Measurements from ENCODE around the gene TNFAIP3. TPM values are rescaled to one million over a fixed set of nuclear protein-coding genes. Genes with fewer than 3 reads are reported as not detected.

The TNFAIP3 gene
- total RNA-seq, 2 donors from 2014 or later, result 4,032 to 4,607 TPM

- no peaks in the 10 kb centered on the region for H3K9me3 ChIP-seq (ENCODE audit: control insufficient read depth, low read length, poor library complexity, severe bottlenecking)
- H3K27me3 Mint-ChIP-seq, result no peaks in the 10 kb centered on the region
- ATAC-seq (no peak), DNase-seq (no peak)
- H3K4me1 Mint-ChIP-seq, result peaks cover 32% of the 10 kb centered on the region
- no peak overlapping the region for H3K4me3 Mint-ChIP-seq
- no peaks in the 10 kb centered on the region for H3K36me3 Mint-ChIP-seq (ENCODE audit: low read depth)
- peak overlapping the region; percentile 90 for H3K27ac Mint-ChIP-seq
These were observed 58.2 kb downstream of the TNFAIP3 start for GRCh38 chr6:137925141-137925698.

- peak overlapping the region; percentile 3 for H3K4me3 Mint-ChIP-seq
- ATAC-seq, result no peak
- no peak for DNase-seq
- H3K36me3 Mint-ChIP-seq (ENCODE audit: low read depth), result no peaks in the 10 kb centered on the region
- H3K4me1 Mint-ChIP-seq, result peaks cover 32% of the 10 kb centered on the region
- no peaks in the 10 kb centered on the region for H3K27me3 Mint-ChIP-seq
- H3K27ac Mint-ChIP-seq, result peak overlapping the region; percentile 90
- no peaks in the 10 kb centered on the region for H3K9me3 ChIP-seq (ENCODE audit: control insufficient read depth, low read length, poor library complexity, severe bottlenecking)
These were observed 59.2 kb downstream of the TNFAIP3 start for GRCh38 chr6:137926207-137926731.

GRCh38 chr6:137926985-137927384 lies 59.9 kb downstream of the TNFAIP3 start:
- Mint-ChIP-seq H3K4me3 (no peak overlapping the region), H3K27me3 (no peaks in the 10 kb centered on the region), H3K4me1 (peaks cover 34% of the 10 kb centered on the region), H3K36me3 (ENCODE audit: low read depth) (no peaks in the 10 kb centered on the region), H3K27ac (peak overlapping the region; percentile 90)
- DNase-seq (no peak), ATAC-seq (no peak)
- H3K9me3 ChIP-seq (ENCODE audit: control insufficient read depth, low read length, poor library complexity, severe bottlenecking), result no peaks in the 10 kb centered on the region

- Mint-ChIP-seq H3K4me1 (peaks cover 34% of the 10 kb centered on the region), H3K27ac (peak overlapping the region; percentile 90), H3K27me3 (no peaks in the 10 kb centered on the region), H3K36me3 (ENCODE audit: low read depth) (no peaks in the 10 kb centered on the region), H3K4me3 (peak overlapping the region; percentile 60)
- ATAC-seq, result peak; percentile 100
- H3K9me3 ChIP-seq (ENCODE audit: control insufficient read depth, low read length, poor library complexity, severe bottlenecking), result no peaks in the 10 kb centered on the region
- peak; percentile 57 to 76 (median 62) for DNase-seq
These were observed 60.7 kb downstream of the TNFAIP3 start for GRCh38 chr6:137927777-137928218.

- no peak for DNase-seq
- Mint-ChIP-seq H3K27me3 (no peaks in the 10 kb centered on the region), H3K4me3 (peak overlapping the region; percentile 62), H3K36me3 (ENCODE audit: low read depth) (no peaks in the 10 kb centered on the region), H3K4me1 (peaks cover 34% of the 10 kb centered on the region), H3K27ac (peak overlapping the region; percentile 90)
- ATAC-seq, result peak; percentile 8
- no peaks in the 10 kb centered on the region for H3K9me3 ChIP-seq (ENCODE audit: control insufficient read depth, low read length, poor library complexity, severe bottlenecking)
These were observed 61.2 kb downstream of the TNFAIP3 start for GRCh38 chr6:137928286-137928685.

GRCh38 chr6:137931849-137932465 lies 64.9 kb downstream of the TNFAIP3 start:
- H3K4me3 Mint-ChIP-seq, result no peak overlapping the region

More at GRCh38 chr6:137931849-137932465, 64.9 kb downstream of the TNFAIP3 start:
- Mint-ChIP-seq H3K27me3 (no peaks in the 10 kb centered on the region), H3K4me1 (peaks cover 20% of the 10 kb centered on the region), H3K36me3 (ENCODE audit: low read depth) (no peaks in the 10 kb centered on the region), H3K27ac (no peak overlapping the region)
- DNase-seq, result no peak
- ATAC-seq, result no peak
- H3K9me3 ChIP-seq (ENCODE audit: control insufficient read depth, low read length, poor library complexity, severe bottlenecking), result no peaks in the 10 kb centered on the region

Other genes starting within 250 kb of the TNFAIP3 start
- gene PERP, start 240.2 kb downstream of the TNFAIP3 start, total RNA-seq, result 1 to 10 TPM; 4.3 to 5.7 TPM